ENCODE measurements around the gene TSPAN17.
A peak's percentile ranks its signal among the peaks of the same experiment; 100 is the strongest.
"Not testable (repeated sequence)": the region's sequence is repeated elsewhere in the genome, so short reads cannot be mapped to it uniquely, and the experiment has no call there.

Gene TSPAN17

GRCh38 chr5:176647030-176647842 lies at the start of gene TSPAN17:
TSS of gene TSPAN17 (plus strand) at chr5:176647484. CDS start at chr5:176647616, 132 bp downstream.
- peak; percentile 99 for DNase-seq

- DNase-seq: not testable (repeated sequence)
Observed at GRCh38 chr5:176599749-176600430, 47.4 kb upstream of the TSPAN17 start.

DNA sequence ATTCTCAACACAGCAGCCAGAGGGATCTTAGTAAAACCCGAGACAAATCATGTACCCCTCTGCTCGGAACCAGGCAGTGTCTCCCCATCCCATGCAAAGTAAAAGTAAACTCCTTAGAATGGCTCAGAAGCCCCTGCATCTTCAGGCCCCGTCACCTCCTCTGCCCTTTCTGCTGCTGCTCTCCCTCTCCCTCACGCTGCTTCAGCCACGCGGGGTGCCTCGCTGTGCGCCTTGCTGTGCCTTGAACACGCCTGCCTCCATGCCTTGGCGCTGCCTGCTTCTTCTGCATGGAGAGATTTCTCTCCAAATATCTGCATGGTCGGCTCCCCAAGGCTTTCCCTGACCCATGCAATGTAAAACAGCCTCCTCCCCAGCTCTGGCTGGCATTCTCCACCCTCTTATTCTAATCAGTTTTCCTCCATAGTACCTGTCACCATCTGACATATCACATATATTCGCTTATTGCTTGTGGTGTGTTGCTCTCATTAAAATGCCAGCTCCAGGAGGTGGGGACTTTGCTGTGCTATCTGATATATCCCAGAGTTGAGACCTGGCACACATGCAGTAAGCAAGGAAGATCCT lies 45.3 kb upstream of the TSPAN17 start:
- no peak for DNase-seq

DNA sequence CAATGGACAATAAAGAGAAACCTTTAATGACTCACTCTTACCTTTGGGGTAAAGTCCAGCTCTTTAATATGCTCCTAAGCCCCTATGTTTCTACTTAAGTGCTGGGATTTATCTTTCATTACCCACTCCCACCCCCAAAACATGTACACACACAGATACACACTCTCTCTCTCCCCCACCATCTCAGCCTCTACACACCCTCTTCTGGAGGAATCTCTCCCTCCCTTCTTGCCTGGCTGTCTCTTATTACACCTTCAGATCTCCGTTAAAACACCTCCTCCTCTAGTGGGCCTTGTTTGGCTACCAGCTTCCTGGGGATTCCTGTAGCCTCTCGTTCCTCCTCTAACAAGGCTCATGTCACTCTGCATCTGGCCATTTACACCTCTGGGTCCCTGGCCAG lies 44.2 kb upstream of the TSPAN17 start:
- DNase-seq: no peak

GRCh38 chr5:176606032-176606431 lies 41.3 kb upstream of the TSPAN17 start:
- no peak for DNase-seq

DNA sequence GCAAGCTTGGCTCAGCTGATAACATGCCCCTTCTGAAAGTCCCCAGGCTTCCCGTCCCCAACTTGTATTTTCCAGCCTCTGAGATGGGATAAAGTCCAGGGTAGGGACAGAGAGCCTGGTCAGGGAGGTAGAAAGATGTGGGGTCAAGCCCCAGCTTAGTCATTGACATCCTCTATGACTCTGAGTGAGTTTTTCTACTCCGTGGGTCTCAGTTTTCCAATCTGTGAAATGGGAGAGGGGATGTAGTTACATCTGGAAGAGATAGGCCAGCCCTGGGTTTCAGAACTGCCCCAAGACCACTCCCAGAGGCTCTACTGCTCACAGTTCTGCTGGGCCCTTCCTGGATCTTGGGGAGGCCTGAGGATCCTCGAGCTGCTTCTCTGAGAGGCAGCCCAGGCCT lies 40.4 kb upstream of the TSPAN17 start:
- DNase-seq: no peak

GRCh38 chr5:176608142-176608705 lies 39.1 kb upstream of the TSPAN17 start:
- DNase-seq: no peak

DNA sequence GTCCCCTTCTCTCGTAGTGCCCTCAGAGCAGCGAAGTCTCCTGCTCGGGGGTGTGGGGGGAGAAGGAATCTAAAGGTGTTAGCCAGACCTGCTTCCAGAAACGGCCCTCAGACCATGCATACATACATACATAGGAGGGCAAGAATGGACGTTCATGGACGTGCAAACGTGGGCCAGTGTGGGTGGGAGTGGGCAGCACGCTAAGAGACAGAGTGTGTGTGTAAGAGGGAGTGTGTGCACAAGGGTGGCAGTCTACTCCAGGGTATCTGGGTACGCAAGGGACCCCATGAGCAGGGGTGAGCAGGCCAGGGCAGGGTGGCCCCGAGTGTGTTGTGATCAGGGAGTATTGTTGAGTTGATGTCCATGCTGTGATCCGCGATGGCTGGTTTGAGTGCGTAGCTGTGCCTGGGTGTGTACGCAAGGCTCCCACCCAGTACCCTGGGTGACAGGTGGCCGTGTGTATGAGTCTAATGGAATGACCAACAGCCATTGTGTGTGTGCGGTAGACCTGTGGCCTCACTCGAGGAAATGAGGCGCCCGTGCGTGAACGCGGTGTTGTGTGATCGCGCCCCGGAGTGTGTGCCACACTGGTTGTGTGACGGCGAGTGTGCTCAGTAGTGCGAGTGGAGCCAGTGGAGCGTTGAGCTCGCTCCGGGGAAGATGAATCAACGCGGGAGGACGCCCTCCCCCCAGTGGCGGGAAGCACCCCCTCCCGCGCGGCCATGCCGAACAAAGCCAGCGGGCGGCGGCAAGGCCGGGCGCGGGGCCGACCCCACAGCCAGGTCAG lies 38.2 kb upstream of the TSPAN17 start:
- no peak for DNase-seq

DNA sequence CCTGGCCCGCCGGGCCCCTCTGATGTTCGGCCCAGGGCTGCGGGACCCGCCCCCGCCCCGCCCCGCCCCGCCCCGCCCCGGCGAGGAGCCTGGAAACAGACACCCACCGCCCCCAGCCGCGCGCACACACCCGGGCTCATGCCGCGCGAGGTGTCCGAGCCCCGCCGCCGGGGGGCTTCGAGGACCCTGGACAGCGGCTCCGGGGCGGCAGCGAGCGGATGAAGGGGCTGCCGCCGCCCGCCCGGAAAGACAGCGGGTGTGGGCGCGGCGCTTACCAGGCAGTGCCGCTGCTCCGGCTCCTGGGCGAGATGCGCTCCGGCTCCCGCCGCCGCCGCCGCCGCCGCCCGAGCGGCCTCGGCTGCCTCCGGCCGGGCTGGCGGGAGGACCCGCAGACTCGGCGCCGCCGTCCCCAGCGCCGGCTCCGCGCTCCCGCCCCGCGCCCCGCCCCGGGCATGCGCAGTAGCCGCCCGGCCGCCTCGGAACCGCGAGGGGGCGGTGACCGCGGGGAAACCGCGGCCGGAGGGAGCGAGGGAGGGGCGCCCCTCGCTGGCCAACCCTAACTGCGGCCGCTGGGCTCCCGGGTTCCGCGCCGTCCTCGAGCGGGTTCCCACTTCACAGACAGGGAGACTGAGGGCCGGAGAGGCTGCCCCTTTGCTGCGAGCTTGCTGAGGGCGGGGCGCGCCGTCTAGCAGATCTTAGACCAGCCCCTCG lies 37.4 kb upstream of the TSPAN17 start, which contains the start of gene GPRIN1:
GPRIN1 (minus strand) TSS at position 433 of the 711 bp plus-strand sequence. CDS start 10,322 bp downstream, outside the sequence.
- DNase-seq: peak; percentile 55

- DNase-seq: no peak
Observed at GRCh38 chr5:176610435-176610773, 36.9 kb upstream of the TSPAN17 start.

DNA sequence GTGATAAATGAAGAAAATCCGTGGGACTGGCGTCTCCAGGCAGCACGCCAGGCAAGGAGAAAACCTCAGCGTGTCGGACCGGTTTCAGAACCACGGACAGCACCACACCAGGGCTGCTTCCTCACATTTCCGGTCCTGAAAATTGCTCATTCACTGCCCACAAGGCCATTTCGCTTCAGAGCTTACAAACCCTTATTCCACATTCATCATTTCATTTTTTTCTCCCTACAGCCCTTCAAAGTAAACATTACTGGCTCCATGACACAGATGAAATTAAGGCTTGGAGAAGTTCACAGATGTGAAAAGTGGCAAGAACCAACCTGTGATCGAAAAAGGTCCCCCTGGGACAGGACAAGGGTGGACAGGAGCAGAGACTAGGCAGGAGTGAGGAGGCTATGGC lies 35.8 kb upstream of the TSPAN17 start:
- peak; percentile 65 for DNase-seq

GRCh38 chr5:176612008-176612407 lies 35.3 kb upstream of the TSPAN17 start:
- no peak for DNase-seq

DNA sequence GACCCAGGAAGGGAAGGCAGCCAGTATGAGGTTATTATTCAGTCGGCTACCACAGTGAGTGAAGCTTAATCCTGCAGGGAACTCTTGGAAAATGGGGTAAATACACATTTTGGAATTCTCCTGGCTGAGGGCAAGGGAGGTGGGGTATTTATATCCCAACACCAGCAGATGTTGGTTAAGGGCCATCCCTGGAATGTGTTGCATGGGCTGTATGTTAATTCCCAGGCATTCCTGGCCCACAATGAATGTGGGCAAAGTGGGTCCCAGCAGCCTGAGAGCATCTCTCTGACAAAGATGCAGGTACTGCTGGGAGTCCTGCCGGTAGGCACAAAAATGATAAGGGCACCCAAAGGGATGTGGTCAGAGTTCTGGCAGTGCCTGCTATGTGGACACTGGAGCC lies 34.4 kb upstream of the TSPAN17 start:
- no peak for DNase-seq

- DNase-seq: no peak
Observed at GRCh38 chr5:176614805-176615478, 32.3 kb upstream of the TSPAN17 start.

GRCh38 chr5:176616511-176616910 lies 30.8 kb upstream of the TSPAN17 start:
- no peak for DNase-seq

DNA sequence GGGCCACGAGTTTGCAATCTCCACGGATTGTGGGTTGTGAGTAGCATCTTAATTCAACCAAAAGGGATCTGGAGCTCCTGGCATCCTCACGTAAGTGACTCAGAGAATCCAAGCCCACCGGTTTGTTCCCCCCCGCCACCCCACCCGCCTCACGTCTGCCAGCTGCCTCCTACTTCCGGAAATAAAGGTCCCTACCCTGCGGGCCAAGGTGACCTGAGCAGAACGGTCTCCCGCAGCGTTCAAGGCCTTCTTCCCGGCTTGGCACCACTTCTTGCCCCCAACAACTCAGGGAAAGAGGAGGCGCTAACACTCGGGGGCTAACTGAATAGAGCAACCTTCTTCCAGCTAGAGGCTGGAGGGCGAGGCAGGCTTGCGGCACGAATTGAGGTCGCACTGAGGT lies 28.5 kb upstream of the TSPAN17 start:
- DNase-seq: no peak

GRCh38 chr5:176619203-176619568 lies 28.1 kb upstream of the TSPAN17 start:
- DNase-seq: peak; percentile 50

DNA sequence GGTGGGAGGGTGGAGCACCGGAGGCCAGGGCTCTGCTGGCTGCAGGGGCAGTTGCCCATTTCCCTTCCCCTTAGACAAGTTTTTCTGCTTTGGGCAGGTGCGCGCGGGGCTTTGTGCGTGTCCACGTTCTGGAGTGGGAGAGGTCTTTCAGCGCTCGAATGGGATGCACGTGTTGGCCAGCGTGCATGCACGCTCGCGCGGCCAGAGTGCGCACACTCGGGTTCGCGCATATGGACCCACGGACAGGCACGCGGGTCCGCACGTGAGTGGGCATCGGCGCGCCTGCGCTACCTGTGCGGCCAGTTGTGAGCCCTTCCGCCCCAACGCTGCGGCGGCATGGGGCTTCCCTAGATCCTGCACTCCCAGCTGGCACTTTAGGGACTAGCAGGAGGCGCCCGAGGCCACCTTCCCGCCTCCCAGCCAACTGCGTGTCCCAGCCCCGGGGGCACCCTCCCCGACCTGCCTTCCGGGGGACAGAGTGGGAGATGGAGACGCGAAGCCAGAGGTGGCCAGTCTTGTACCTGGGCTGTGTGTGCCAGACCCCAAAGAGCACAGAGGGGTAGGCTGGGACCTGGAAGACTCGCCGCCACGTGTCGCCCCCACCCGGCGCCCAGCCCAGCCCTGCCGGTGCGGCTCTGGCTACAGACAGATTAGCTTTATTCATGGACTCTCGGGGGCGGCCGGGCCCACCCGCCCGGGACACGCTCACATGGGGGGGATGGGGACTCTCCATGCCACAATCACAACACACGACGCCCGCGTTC lies 27.5 kb upstream of the TSPAN17 start:
- no peak for DNase-seq

DNA sequence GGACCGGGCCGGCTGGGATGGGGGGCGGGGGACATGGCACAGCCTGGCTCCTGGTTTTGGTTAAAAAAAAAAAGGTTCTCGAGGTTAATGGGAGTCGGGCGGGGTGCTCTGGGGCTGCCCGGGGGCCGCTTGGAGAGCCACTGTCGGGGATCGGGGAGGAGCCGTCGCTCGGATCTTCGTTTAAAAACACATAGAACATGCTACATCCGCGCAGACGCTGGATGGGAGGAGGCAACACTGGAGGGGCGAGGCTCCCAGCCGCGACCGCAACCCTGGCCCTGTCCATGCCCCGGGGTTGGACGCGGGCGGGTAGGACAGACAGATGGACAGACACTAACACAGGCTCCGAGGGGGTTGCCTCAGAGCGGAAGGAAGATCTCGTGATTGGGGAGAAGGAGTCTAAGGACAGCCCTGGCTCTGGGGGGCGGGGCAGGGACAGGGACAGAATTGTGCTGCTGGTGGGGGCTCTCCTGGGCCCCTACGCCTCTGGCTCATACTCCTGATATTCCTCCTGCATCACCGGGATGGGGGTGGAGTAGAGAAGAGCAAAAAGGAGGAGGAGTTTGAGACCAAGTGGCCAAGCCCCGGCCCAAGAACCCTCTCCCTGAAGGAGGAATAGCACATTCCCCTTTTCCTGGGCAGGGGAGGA lies 26.8 kb upstream of the TSPAN17 start:
- no peak for DNase-seq

- DNase-seq: no peak
Observed at GRCh38 chr5:176621661-176622079, 25.6 kb upstream of the TSPAN17 start.

Data from T1000 (cell line).